HEK293 (cell line): Measurements from ENCODE around the gene ZDHHC8.

Experiments
- CTCF ChIA-PET: fragments of 350-600 bp; formaldehyde crosslinking; extraction: SDS; loops from one replicate; lab custom pipeline; 2021; ENCODE audit warnings: antibody characterized with exemption; lab: Yijun Ruan, JAX
- POLR2A ChIA-PET: fragments of 300-600 bp; formaldehyde crosslinking; extraction: SDS; loops from one replicate; lab custom pipeline; 2020; ENCODE audit warnings: antibody characterized with exemption, inconsistent platforms; lab: Yijun Ruan, JAX
- H3K27ac ChIP-seq: fragments of 200-500 bp; sonication (Bioruptor generic); 2 replicates; pipeline ENCODE4 v1.5.1; 2014; ENCODE audit warnings: low read depth, low read length, control low read depth, inconsistent platforms; ENCODE audit errors: extremely low read depth
- H3K36me3 ChIP-seq, 2 experiments: fragments of 200-500 bp in 1 of 2; sonication (Bioruptor generic) in 1 of 2; 1 replicate in 1 of 2; 2 replicates in 1 of 2; pipeline ENCODE4 v1.5.1; 2014 to 2017; ENCODE audit warnings: inconsistent platforms in 2 of 2, low read length in 2 of 2; ENCODE audit not compliant: control insufficient read depth in 2 of 2, insufficient read depth in 1 of 2
- H3K4me1 ChIP-seq: fragments of 200-500 bp; sonication (Bioruptor generic); 2 replicates; pipeline ENCODE4 v1.5.1; 2014; ENCODE audit warnings: mild to moderate bottlenecking, low read length, inconsistent platforms; ENCODE audit not compliant: control insufficient read depth, insufficient read depth
- H3K4me3 ChIP-seq: 2 replicates; pipeline ENCODE4 v1.5.1; 2011; ENCODE audit warnings: low read depth, mild to moderate bottlenecking, control low read depth, low read length, moderate library complexity
- H3K9me3 ChIP-seq: fragments of 200-500 bp; sonication (Bioruptor generic); 2 replicates; pipeline ENCODE4 v1.5.1; 2014; ENCODE audit warnings: low read depth, low read length, inconsistent platforms; ENCODE audit not compliant: control insufficient read depth, insufficient read depth
- GLIS1 ChIP-seq: fragments of 450-650 bp; formaldehyde crosslinking; IDR thresholded peaks from 2 replicates; pipeline ENCODE4 v1.5.1; 2016; ENCODE audit warnings: missing biosample characterization, missing genetic modification characterization
- HIC1 ChIP-seq: fragments of 450-650 bp; formaldehyde crosslinking; IDR thresholded peaks from 2 replicates; pipeline ENCODE4 v1.5.1; 2016; ENCODE audit warnings: missing biosample characterization, missing genetic modification characterization
- INSM2 ChIP-seq: fragments of 450-650 bp; formaldehyde crosslinking; IDR thresholded peaks from 2 replicates; pipeline ENCODE4 v1.5.1; 2016; ENCODE audit warnings: missing biosample characterization, missing genetic modification characterization
- KLF9 ChIP-seq: fragments of 450-650 bp; formaldehyde crosslinking; IDR thresholded peaks from 2 replicates; pipeline ENCODE4 v1.5.1; 2016; ENCODE audit warnings: missing biosample characterization, missing genetic modification characterization, low read depth
- ZBTB1 ChIP-seq: fragments of 450-650 bp; formaldehyde crosslinking; IDR thresholded peaks from 2 replicates; pipeline ENCODE4 v1.5.1; 2016; ENCODE audit warnings: missing biosample characterization, missing genetic modification characterization
- ZBTB10 ChIP-seq: fragments of 450-650 bp; formaldehyde crosslinking; IDR thresholded peaks from 2 replicates; pipeline ENCODE4 v1.5.1; 2016; ENCODE audit warnings: missing biosample characterization, missing genetic modification characterization
- ZNF121 ChIP-seq: fragments of 450-650 bp; formaldehyde crosslinking; IDR thresholded peaks from 2 replicates; pipeline ENCODE4 v1.5.1; 2016; ENCODE audit warnings: missing biosample characterization, missing genetic modification characterization
- ZNF175 ChIP-seq: fragments of 450-650 bp; formaldehyde crosslinking; IDR thresholded peaks from 2 replicates; pipeline ENCODE4 v1.5.1; 2016; ENCODE audit warnings: missing biosample characterization, missing genetic modification characterization
- ZNF2 ChIP-seq: fragments of 450-650 bp; formaldehyde crosslinking; IDR thresholded peaks from 2 replicates; pipeline ENCODE4 v1.5.1; 2016; ENCODE audit warnings: missing biosample characterization, missing genetic modification characterization
- ZNF558 ChIP-seq: fragments of 450-650 bp; formaldehyde crosslinking; IDR thresholded peaks from 2 replicates; pipeline ENCODE4 v1.5.1; 2016; ENCODE audit warnings: missing biosample characterization, missing genetic modification characterization
- ZNF677 ChIP-seq: fragments of 450-650 bp; IDR thresholded peaks from 2 replicates; pipeline ENCODE4 v1.5.0; 2018; ENCODE audit warnings: missing biosample characterization, mild to moderate bottlenecking, missing genetic modification characterization, moderate library complexity

ZDHHC8 gene

GRCh38 chr22:20156611-20157429 lies 25.2 kb downstream of the ZDHHC8 start (continued):
- TF ChIP-seq ZBTB10 (tag by site-specific recombination) (peak; percentile 68), ZNF2 (tag by site-specific recombination) (peak; percentile 79), ZNF121 (tag by site-specific recombination) (no peak), KLF9 (0 out of 2 replicates have a peak, but pooled peaks have one; percentile 19)

GRCh38 chr22:20157430-20158183 lies 26.0 kb downstream of the ZDHHC8 start:
- Histone ChIP-seq H3K9me3 (no peaks in the 10 kb centered on the region), H3K36me3 (no peaks in the 10 kb centered on the region), H3K4me3 (no peak overlapping the region), H3K27ac (no peak overlapping the region), H3K4me1 (no peaks in the 10 kb centered on the region)
- ChIA-PET CTCF (interaction anchor here (0.6 to 6.0 kb wide), 31 partner anchors 10 to 339 kb away, joined by 3 to 64 read pairs (median 5); partner anchors contain the start of gene DGCR6L), POLR2A (interaction anchor here (0.7 to 0.9 kb wide), 3 partner anchors 80 to 128 kb away, joined by 3 read pairs; no protein-coding TSS in a partner anchor)
- peak; percentile 75 for TF ChIP-seq GLIS1 (tag by site-specific recombination)
- TF ChIP-seq ZNF677 (tag by site-specific recombination): no peak

- H3K36me3 ChIP-seq: no peaks in the 10 kb centered on the region
- H3K4me1 ChIP-seq: no peaks in the 10 kb centered on the region
- ChIA-PET CTCF (interaction anchor here (0.7 to 6.0 kb wide), 6 partner anchors 34 to 126 kb away, joined by 4 to 64 read pairs (median 9); no protein-coding TSS in a partner anchor), POLR2A (no interaction called here)
- H3K9me3 ChIP-seq: no peaks in the 10 kb centered on the region
- no peak overlapping the region for H3K4me3 ChIP-seq
- TF ChIP-seq ZNF558 (tag by site-specific recombination) (no peak), ZBTB1 (tag by site-specific recombination) (no peak), HIC1 (no peak), ZNF175 (no peak), INSM2 (tag by site-specific recombination) (no peak)
- H3K27ac ChIP-seq: no peak overlapping the region
Observed at GRCh38 chr22:20158391-20159036, 26.9 kb downstream of the ZDHHC8 start.
